Coronary artery (tissue), 2 donors: ENCODE measurements around the gene SLC52A1.

Experiments
- DNase-seq: peaks from one replicate; pipeline ENCODE4 v3.0.0-alpha.2; 2017; ENCODE audit warnings: low spot score
- H3K27ac ChIP-seq, 2 donors: fragments of 200-600 bp; sonication (generic); one replicate each; pipeline ENCODE4 v1.5.1; 2016 to 2019
- H3K4me3 ChIP-seq: fragments of 200-600 bp; sonication (generic); 2 replicates; pipeline ENCODE4 v1.5.1; 2016; ENCODE audit warnings: mild to moderate bottlenecking, moderate library complexity
- CTCF ChIP-seq: fragments of 200-600 bp; sonication (generic); IDR thresholded peaks from one replicate; pipeline ENCODE4 v1.5.1; 2019; ENCODE audit warnings: antibody characterized with exemption

The SLC52A1 gene

GRCh38 chr17:5020502-5021023 lies 14.7 kb downstream of the SLC52A1 start:
- Histone ChIP-seq H3K27ac (no peak overlapping the region), H3K4me3 (no peak overlapping the region)
- no peak for TF ChIP-seq CTCF
- DNase-seq, result peak; percentile 69

GRCh38 chr17:5019475-5019956 lies 15.7 kb downstream of the SLC52A1 start:
- no peak for DNase-seq
- Histone ChIP-seq H3K4me3 (no peak overlapping the region), H3K27ac (peak overlapping the region in 1 of 2 donors; percentile 11)
- no peak for TF ChIP-seq CTCF

GRCh38 chr17:5014357-5014756 lies 20.9 kb downstream of the SLC52A1 start:
- Histone ChIP-seq H3K4me3 (no peak overlapping the region), H3K27ac (no peak overlapping the region)
- no peak for DNase-seq
- TF ChIP-seq CTCF, result no peak

GRCh38 chr17:5011928-5012327 lies 23.3 kb downstream of the SLC52A1 start:
- H3K27ac ChIP-seq, result no peak overlapping the region
- DNase-seq, result peak; percentile 61
- no peak overlapping the region for H3K4me3 ChIP-seq
- TF ChIP-seq CTCF, result no peak

- DNase-seq, result no peak
These were observed 31.9 kb downstream of the SLC52A1 start for GRCh38 chr17:5003214-5003867.

GRCh38 chr17:5002121-5002788 lies 33.0 kb downstream of the SLC52A1 start:
- no peak for TF ChIP-seq CTCF

More at GRCh38 chr17:5003214-5003867, 31.9 kb downstream of the SLC52A1 start:
- H3K4me3 ChIP-seq, result no peak overlapping the region
- TF ChIP-seq CTCF, result no peak
- H3K27ac ChIP-seq, result no peak overlapping the region

More at GRCh38 chr17:5002121-5002788, 33.0 kb downstream of the SLC52A1 start:
- H3K4me3 ChIP-seq, result no peak overlapping the region
- no peak overlapping the region for H3K27ac ChIP-seq
- no peak for DNase-seq
